Measurements from ENCODE around the gene SEC23IP. TPM values are rescaled to one million over a fixed set of nuclear protein-coding genes. Genes with fewer than 3 reads are reported as not detected.

SEC23IP gene
- polyA plus RNA-seq, 1 donor (not counting 4 experiments of a cell fraction or from before 2014, with no cell fraction given), result 36.9 TPM

DNA sequence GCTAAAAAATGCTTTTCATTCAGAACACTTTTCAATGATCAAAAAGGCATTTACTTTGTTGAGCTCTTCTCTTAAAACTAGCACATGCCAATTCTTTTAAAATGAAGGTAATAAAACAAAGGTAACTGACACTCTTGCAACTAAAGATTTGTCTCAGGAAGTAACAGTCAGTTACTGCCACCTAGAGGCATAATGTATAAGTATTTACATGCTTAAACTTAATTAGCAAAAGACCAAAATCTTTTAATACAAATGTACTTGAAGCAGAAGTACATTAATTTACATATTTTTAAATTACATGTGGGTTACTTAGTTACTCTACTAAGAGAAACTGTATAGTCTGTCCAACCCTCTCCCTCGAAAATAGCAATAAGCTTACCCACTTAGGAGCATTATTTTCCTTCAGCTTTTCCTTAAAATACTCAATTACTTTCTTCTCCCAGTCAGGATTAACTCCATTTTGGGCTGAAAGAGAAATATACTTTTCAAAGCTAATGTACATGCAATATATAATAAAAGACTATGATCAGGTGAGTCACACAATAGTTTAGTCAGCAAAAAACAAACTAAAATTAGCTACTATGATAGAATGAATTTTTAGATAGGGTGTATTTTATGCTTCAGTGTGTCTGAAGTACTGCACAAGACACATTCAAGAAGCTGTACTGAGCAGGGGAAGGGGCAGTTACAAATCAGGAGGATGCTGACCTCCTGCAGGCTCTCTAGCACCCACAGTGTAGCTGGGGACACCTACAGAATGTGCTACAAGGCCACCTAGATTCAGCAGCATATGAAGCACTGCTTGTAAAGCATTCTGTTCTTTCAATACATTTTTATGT, 32.9 kb upstream of the SEC23IP start:
- FAIRE-seq, result peak; percentile 82

DNA sequence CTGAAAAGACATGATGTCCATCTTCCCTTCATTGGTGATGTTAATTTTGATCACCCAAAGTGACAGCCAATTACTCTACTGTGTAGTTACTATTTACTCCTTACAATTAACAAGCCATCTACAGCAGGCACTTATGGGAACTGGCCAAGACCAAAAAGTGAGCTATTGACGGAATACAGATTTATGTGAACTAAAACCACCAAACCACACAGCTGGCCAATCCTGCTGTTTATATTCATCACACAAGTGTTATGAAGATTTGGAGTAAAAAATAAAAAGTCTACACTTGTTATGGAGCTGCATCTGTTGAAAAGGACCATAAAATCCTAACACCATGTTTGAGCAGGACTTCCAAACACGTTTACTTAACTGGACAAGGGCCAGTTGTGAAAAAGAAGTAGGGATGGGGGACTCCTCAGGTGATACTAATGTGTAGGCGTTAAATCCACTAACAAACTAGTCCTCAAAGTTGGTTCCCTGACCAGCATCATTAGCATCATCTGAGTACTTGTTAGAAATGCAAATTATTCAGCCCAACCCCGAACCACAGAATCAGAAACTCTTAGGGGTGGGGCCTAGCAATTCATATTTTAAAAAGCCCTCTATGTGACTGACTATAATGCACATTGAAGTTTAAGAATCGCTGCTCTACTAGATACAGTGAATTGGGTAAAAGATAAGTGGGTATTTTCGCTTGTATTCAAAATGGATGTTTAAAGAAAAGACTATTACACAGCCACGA, 31.5 kb upstream of the SEC23IP start:
- DNase-seq (ENCODE audit: low read depth, low spot score) (no peak), FAIRE-seq (peak; percentile 20)
- H3K4me2 ChIP-seq (ENCODE audit: control insufficient read depth, extremely low read depth, insufficient read depth, low read depth, low read length), result no peak overlapping the region
- no peak overlapping the region for H2AFZ ChIP-seq (ENCODE audit: control insufficient read depth, low read length)
- no peak overlapping the region for H3K27ac ChIP-seq (ENCODE audit: control insufficient read depth, insufficient read depth, low read length)
- no peaks in the 10 kb centered on the region for H3K9me1 ChIP-seq (ENCODE audit: control insufficient read depth, extremely low read depth, insufficient read depth, low read length)
- TF ChIP-seq EZH2 (IDR thresholded peaks at IDR 0.05; ENCODE audit: low read length), result no peak
- TF ChIP-seq, protein P1, sequence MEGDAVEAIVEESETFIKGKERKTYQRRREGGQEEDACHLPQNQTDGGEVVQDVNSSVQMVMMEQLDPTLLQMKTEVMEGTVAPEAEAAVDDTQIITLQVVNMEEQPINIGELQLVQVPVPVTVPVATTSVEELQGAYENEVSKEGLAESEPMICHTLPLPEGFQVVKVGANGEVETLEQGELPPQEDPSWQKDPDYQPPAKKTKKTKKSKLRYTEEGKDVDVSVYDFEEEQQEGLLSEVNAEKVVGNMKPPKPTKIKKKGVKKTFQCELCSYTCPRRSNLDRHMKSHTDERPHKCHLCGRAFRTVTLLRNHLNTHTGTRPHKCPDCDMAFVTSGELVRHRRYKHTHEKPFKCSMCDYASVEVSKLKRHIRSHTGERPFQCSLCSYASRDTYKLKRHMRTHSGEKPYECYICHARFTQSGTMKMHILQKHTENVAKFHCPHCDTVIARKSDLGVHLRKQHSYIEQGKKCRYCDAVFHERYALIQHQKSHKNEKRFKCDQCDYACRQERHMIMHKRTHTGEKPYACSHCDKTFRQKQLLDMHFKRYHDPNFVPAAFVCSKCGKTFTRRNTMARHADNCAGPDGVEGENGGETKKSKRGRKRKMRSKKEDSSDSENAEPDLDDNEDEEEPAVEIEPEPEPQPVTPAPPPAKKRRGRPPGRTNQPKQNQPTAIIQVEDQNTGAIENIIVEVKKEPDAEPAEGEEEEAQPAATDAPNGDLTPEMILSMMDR (optimal IDR thresholded peaks at IDR 0.05 in 1 of 3, IDR thresholded peaks at IDR 0.05 in 1 of 3, conservative IDR thresholded peaks at IDR 0.05 in 1 of 3; ENCODE audit: extremely low read depth in 1 of 3, insufficient read depth in 2 of 3, low read length in 3 of 3), result no peak
- peaks cover 6% of the 10 kb centered on the region for H4K20me1 ChIP-seq (ENCODE audit: control insufficient read depth, extremely low read depth, insufficient read depth, low read length)
- no peaks in the 10 kb centered on the region for H3K9me3 ChIP-seq (ENCODE audit: control insufficient read depth, low read depth, low read length)
- peaks cover 3% of the 10 kb centered on the region for H3K4me1 ChIP-seq (ENCODE audit: control insufficient read depth, extremely low read depth, insufficient read depth, low read length)
- dilution Hi-C loops (cut with MboI; ENCODE audit: extremely low pct_ligation_motif_present, low sequenced_read_pairs), result no loop called here
- H3K4me3 ChIP-seq (ENCODE audit: control insufficient read depth in 2 of 3, extremely low read depth in 1 of 3, insufficient read depth in 2 of 3, low read depth in 1 of 3, low read length in 3 of 3), result no peak overlapping the region
- no peaks in the 10 kb centered on the region for H3K27me3 ChIP-seq (ENCODE audit: control insufficient read depth, extremely low read depth, insufficient read depth, low read length)
- H3K36me3 ChIP-seq (ENCODE audit: control insufficient read depth in 2 of 2, extremely low read depth in 1 of 2, insufficient read depth in 2 of 2, low read length in 2 of 2), result peaks cover 1 to 15% of the 10 kb centered on the region in 2 experiments
- H3K79me2 ChIP-seq (ENCODE audit: control insufficient read depth, insufficient read depth, low read length), result peaks cover 80% of the 10 kb centered on the region
- H3K9ac ChIP-seq (ENCODE audit: control insufficient read depth, extremely low read depth, insufficient read depth, low read length), result no peak overlapping the region

More for the DNA sequence above, 32.9 kb upstream of the SEC23IP start:
- H3K27me3 ChIP-seq (ENCODE audit: control insufficient read depth, extremely low read depth, insufficient read depth, low read length), result no peaks in the 10 kb centered on the region
- no peak for TF ChIP-seq EZH2 (IDR thresholded peaks at IDR 0.05; ENCODE audit: low read length)
- TF ChIP-seq, protein P1 (optimal IDR thresholded peaks at IDR 0.05 in 1 of 3, IDR thresholded peaks at IDR 0.05 in 1 of 3, conservative IDR thresholded peaks at IDR 0.05 in 1 of 3; ENCODE audit: extremely low read depth in 1 of 3, insufficient read depth in 2 of 3, low read length in 3 of 3), result peak in 2 of 3 experiments; percentile 25 to 34
- H3K4me3 ChIP-seq (ENCODE audit: control insufficient read depth in 2 of 3, extremely low read depth in 1 of 3, insufficient read depth in 2 of 3, low read depth in 1 of 3, low read length in 3 of 3), result no peak overlapping the region
- DNase-seq (ENCODE audit: low read depth, low spot score), result no peak
- no peak overlapping the region for H2AFZ ChIP-seq (ENCODE audit: control insufficient read depth, low read length)
- no peaks in the 10 kb centered on the region for H3K9me1 ChIP-seq (ENCODE audit: control insufficient read depth, extremely low read depth, insufficient read depth, low read length)
- no peak overlapping the region for H3K9ac ChIP-seq (ENCODE audit: control insufficient read depth, extremely low read depth, insufficient read depth, low read length)
- H3K9me3 ChIP-seq (ENCODE audit: control insufficient read depth, low read depth, low read length), result no peaks in the 10 kb centered on the region
- H3K79me2 ChIP-seq (ENCODE audit: control insufficient read depth, insufficient read depth, low read length), result peaks cover 66% of the 10 kb centered on the region
- H4K20me1 ChIP-seq (ENCODE audit: control insufficient read depth, extremely low read depth, insufficient read depth, low read length), result peaks cover 3% of the 10 kb centered on the region
- no peak overlapping the region for H3K27ac ChIP-seq (ENCODE audit: control insufficient read depth, insufficient read depth, low read length)
- peaks cover 1 to 15% of the 10 kb centered on the region in 2 experiments for H3K36me3 ChIP-seq (ENCODE audit: control insufficient read depth in 2 of 2, extremely low read depth in 1 of 2, insufficient read depth in 2 of 2, low read length in 2 of 2)
- peaks cover 3% of the 10 kb centered on the region for H3K4me1 ChIP-seq (ENCODE audit: control insufficient read depth, extremely low read depth, insufficient read depth, low read length)
- dilution Hi-C loops (cut with MboI; ENCODE audit: extremely low pct_ligation_motif_present, low sequenced_read_pairs), result no loop called here
- no peak overlapping the region for H3K4me2 ChIP-seq (ENCODE audit: control insufficient read depth, extremely low read depth, insufficient read depth, low read depth, low read length)

Data from keratinocyte (primary cell).